ENCODE measurements around the gene FBLN5.
A peak's percentile ranks its signal among the peaks of the same experiment; 100 is the strongest.

The FBLN5 gene, protein sequence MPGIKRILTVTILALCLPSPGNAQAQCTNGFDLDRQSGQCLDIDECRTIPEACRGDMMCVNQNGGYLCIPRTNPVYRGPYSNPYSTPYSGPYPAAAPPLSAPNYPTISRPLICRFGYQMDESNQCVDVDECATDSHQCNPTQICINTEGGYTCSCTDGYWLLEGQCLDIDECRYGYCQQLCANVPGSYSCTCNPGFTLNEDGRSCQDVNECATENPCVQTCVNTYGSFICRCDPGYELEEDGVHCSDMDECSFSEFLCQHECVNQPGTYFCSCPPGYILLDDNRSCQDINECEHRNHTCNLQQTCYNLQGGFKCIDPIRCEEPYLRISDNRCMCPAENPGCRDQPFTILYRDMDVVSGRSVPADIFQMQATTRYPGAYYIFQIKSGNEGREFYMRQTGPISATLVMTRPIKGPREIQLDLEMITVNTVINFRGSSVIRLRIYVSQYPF

DNA sequence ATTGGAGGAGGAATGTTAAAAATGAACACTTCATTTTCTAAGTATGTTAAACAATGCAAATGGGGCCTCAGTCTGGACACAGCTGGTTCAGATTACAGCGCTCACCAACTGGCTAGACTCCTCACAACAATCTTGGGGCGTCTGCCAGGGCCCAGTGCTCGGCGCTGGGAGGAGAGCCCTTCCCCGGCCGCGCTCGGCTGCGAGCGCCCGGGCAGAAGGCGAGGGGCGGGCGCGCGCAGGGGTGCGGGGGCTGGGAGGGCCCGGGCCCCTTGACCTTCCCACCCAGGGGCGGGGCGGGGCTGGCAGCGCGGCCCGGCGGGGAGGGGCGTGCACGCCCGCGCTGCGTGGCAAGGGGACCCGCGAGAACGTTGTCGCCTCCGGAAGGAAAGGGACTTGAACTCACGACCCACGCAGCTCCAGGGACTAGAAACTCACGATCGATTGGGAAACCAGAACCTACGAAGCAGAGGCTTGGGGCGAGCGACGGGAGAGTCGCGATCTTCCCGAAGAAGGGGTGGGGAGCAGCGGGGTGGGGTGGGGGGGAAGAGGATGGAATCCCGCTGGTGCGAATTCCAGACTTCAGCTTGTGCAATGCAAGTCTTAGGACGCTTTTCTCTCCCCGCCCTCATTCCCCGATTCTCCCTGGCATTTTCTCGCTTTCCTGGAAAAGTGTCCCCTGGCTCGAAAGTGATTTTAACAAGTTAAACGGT, at the start of gene FBLN5:
FBLN5 (minus strand) TSS at position 220 of the 710 bp plus-strand sequence. CDS start 465 bp downstream, outside the sequence.
- TF ChIP-seq, protein P1, sequence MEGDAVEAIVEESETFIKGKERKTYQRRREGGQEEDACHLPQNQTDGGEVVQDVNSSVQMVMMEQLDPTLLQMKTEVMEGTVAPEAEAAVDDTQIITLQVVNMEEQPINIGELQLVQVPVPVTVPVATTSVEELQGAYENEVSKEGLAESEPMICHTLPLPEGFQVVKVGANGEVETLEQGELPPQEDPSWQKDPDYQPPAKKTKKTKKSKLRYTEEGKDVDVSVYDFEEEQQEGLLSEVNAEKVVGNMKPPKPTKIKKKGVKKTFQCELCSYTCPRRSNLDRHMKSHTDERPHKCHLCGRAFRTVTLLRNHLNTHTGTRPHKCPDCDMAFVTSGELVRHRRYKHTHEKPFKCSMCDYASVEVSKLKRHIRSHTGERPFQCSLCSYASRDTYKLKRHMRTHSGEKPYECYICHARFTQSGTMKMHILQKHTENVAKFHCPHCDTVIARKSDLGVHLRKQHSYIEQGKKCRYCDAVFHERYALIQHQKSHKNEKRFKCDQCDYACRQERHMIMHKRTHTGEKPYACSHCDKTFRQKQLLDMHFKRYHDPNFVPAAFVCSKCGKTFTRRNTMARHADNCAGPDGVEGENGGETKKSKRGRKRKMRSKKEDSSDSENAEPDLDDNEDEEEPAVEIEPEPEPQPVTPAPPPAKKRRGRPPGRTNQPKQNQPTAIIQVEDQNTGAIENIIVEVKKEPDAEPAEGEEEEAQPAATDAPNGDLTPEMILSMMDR (conservative IDR thresholded peaks at IDR 0.05; ENCODE audit: low read depth, low read length): no peak
- no peak within 1 kb of the TSS for H3K9ac ChIP-seq
- H3K4me3 ChIP-seq (IDR thresholded peaks at IDR 0.05; ENCODE audit: insufficient read depth, low read depth, low read length): no peak within 1 kb of the TSS
- H3K27me3 ChIP-seq (ENCODE audit: insufficient read depth, low read depth): no peaks in the 10 kb centered on the region
- H4K20me1 ChIP-seq (ENCODE audit: insufficient read depth): no peaks in the 10 kb centered on the region
- H3K36me3 ChIP-seq (ENCODE audit: insufficient read depth): no peaks in the 10 kb centered on the region
- no peaks in the 10 kb centered on the region for H3K4me1 ChIP-seq (ENCODE audit: low read depth, poor library complexity, severe bottlenecking)
- no peak within 1 kb of the TSS for H2AFZ ChIP-seq (ENCODE audit: low read depth)
- no peak within 1 kb of the TSS for H3K27ac ChIP-seq
- no peak within 1 kb of the TSS for H3K4me2 ChIP-seq
- no peaks in the 10 kb centered on the region for H3K79me2 ChIP-seq (ENCODE audit: insufficient read depth, low read depth)

- Histone ChIP-seq H2AFZ (ENCODE audit: low read depth) (no peak overlapping the region), H3K36me3 (ENCODE audit: insufficient read depth) (no peaks in the 10 kb centered on the region), H3K4me3 (IDR thresholded peaks at IDR 0.05; ENCODE audit: insufficient read depth, low read depth, low read length) (no peak overlapping the region), H4K20me1 (ENCODE audit: insufficient read depth) (no peaks in the 10 kb centered on the region), H3K4me2 (no peak overlapping the region), H3K79me2 (ENCODE audit: insufficient read depth, low read depth) (no peaks in the 10 kb centered on the region), H3K9ac (no peak overlapping the region), H3K27ac (no peak overlapping the region), H3K4me1 (ENCODE audit: low read depth, poor library complexity, severe bottlenecking) (no peaks in the 10 kb centered on the region), H3K27me3 (ENCODE audit: insufficient read depth, low read depth) (no peaks in the 10 kb centered on the region)
- TF ChIP-seq, protein P1 (conservative IDR thresholded peaks at IDR 0.05; ENCODE audit: low read depth, low read length): peak; percentile 57
Observed at GRCh38 chr14:91996948-91997371, 49.5 kb upstream of the FBLN5 start.

- Histone ChIP-seq H3K4me1 (ENCODE audit: low read depth, poor library complexity, severe bottlenecking) (no peaks in the 10 kb centered on the region), H3K36me3 (ENCODE audit: insufficient read depth) (no peaks in the 10 kb centered on the region), H3K27me3 (ENCODE audit: insufficient read depth, low read depth) (no peaks in the 10 kb centered on the region), H3K4me3 (IDR thresholded peaks at IDR 0.05; ENCODE audit: insufficient read depth, low read depth, low read length) (no peak overlapping the region), H3K9ac (no peak overlapping the region), H3K27ac (no peak overlapping the region), H2AFZ (ENCODE audit: low read depth) (no peak overlapping the region), H3K79me2 (ENCODE audit: insufficient read depth, low read depth) (no peaks in the 10 kb centered on the region), H3K4me2 (no peak overlapping the region), H4K20me1 (ENCODE audit: insufficient read depth) (no peaks in the 10 kb centered on the region)
- TF ChIP-seq, protein P1 (conservative IDR thresholded peaks at IDR 0.05; ENCODE audit: low read depth, low read length): no peak
Observed at GRCh38 chr14:91987192-91987591, 39.7 kb upstream of the FBLN5 start.

DNA sequence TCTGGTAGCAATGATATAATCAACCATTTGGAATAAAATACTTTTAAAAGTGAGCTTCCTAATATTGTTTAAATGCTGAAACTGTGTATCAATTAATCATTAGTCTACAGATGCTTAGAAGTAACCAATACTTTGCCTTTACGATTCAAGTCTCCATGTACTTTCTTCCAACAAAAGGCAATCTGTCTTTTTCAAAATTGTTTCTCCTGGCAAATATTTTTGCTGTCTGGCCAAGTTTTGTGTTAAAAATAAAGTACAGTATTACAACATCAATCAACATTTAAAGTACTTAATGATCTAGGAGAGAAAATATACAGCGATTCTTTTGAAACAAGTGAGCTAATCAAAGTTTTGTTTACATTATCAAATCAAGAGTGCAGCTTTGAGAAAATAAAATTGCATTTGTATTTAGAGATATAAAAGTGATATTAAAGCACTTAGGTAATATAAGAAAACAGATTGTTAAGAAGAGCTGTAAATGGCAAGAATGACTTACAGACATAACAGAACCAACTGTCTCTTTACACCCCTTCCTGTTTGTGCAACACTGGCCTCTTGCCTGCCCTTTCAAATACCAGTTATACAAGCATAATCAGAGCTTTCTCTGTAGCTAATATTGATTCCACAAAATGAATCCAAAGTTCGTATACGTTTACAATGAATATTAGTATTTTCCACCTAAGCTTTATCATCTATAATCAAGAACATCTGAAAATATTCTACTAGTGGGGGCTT, 38.2 kb upstream of the FBLN5 start:
- Histone ChIP-seq H2AFZ (ENCODE audit: low read depth) (no peak overlapping the region), H3K4me2 (no peak overlapping the region), H3K4me1 (ENCODE audit: low read depth, poor library complexity, severe bottlenecking) (no peaks in the 10 kb centered on the region), H3K27me3 (ENCODE audit: insufficient read depth, low read depth) (no peaks in the 10 kb centered on the region), H3K9ac (no peak overlapping the region), H4K20me1 (ENCODE audit: insufficient read depth) (no peaks in the 10 kb centered on the region), H3K36me3 (ENCODE audit: insufficient read depth) (no peaks in the 10 kb centered on the region), H3K79me2 (ENCODE audit: insufficient read depth, low read depth) (no peaks in the 10 kb centered on the region), H3K27ac (no peak overlapping the region), H3K4me3 (IDR thresholded peaks at IDR 0.05; ENCODE audit: insufficient read depth, low read depth, low read length) (no peak overlapping the region)
- TF ChIP-seq, protein P1 (conservative IDR thresholded peaks at IDR 0.05; ENCODE audit: low read depth, low read length): no peak

Measured in KMS-11 (cell line).